ENCODE measurements around the gene SMG6.

GRCh38 chr17:2028737-2029136 lies 274.8 kb downstream of the SMG6 start:
- TF ChIP-seq MAX (IDR thresholded peaks at IDR 0.05) (no peak), TAF1 (IDR thresholded peaks at IDR 0.05; ENCODE audit: low read depth) (no peak), REST (IDR thresholded peaks at IDR 0.05; ENCODE audit: low read depth) (no peak), EGR1 (IDR thresholded peaks at IDR 0.05) (no peak), EP300 (IDR thresholded peaks at IDR 0.05; ENCODE audit: borderline replicate concordance) (no peak)

Data from Ishikawa (cell line).